Measurements from ENCODE around the gene SLC25A17.

- no peak for TF ChIP-seq CTCF (conservative IDR thresholded peaks at IDR 0.05)
- no peak for TF ChIP-seq EZH2 (IDR thresholded peaks at IDR 0.05; ENCODE audit: low read depth)
Observed at GRCh38 chr22:40844951-40845350, 25.8 kb upstream of the SLC25A17 start.
